GM10266 (cell line): Measurements from ENCODE around the gene AUTS2.

ENCODE experiments used
- DNase-seq: peaks from one replicate; pipeline ENCODE4 v3.0.0; 2012; ENCODE audit errors: extremely low spot score
- CTCF ChIP-seq: IDR thresholded peaks from 2 replicates; pipeline ENCODE4 v1.5.1; 2012; ENCODE audit warnings: mild to moderate bottlenecking, low read depth; ENCODE audit not compliant: control insufficient read depth, insufficient read depth; ENCODE audit errors: missing control alignments

The AUTS2 gene

GRCh38 chr7:69937097-69937496 lies 338.8 kb downstream of the AUTS2 start:
- no peak for TF ChIP-seq CTCF
- DNase-seq, result no peak

GRCh38 chr7:69939317-69939716 lies 341.0 kb downstream of the AUTS2 start:
- no peak for TF ChIP-seq CTCF
- no peak for DNase-seq

- TF ChIP-seq CTCF, result no peak
- no peak for DNase-seq
These were observed 342.9 kb downstream of the AUTS2 start for GRCh38 chr7:69941077-69941651.

GRCh38 chr7:69942573-69942972 lies 344.3 kb downstream of the AUTS2 start:
- DNase-seq, result no peak

GRCh38 chr7:69946901-69947300 lies 348.6 kb downstream of the AUTS2 start:
- no peak for DNase-seq
- no peak for TF ChIP-seq CTCF

More at GRCh38 chr7:69942573-69942972, 344.3 kb downstream of the AUTS2 start:
- TF ChIP-seq CTCF, result no peak

- no peak for DNase-seq
- no peak for TF ChIP-seq CTCF
These were observed 349.7 kb downstream of the AUTS2 start for GRCh38 chr7:69947998-69948397.

GRCh38 chr7:69949122-69949521 lies 350.8 kb downstream of the AUTS2 start:
- no peak for TF ChIP-seq CTCF
- no peak for DNase-seq
